Measurements from ENCODE around the gene SLC17A9.

- no peak for TF ChIP-seq YY1 (IDR thresholded peaks at IDR 0.05; ENCODE audit: insufficient read depth, insufficient read length)
- no peak for TF ChIP-seq ZNF274 (IDR thresholded peaks at IDR 0.05; ENCODE audit: low read depth, low read length)
Measured at GRCh38 chr20:62962891-62963613, 10.5 kb downstream of the SLC17A9 start.

Data from NT2/D1 (cell line).